ENCODE results near the gene ZNF407. TPM values are rescaled to one million over a fixed set of nuclear protein-coding genes. Genes with fewer than 3 reads are reported as not detected.

ZNF407 gene
- total RNA-seq, 1 donor, result 16.6 TPM

DNA sequence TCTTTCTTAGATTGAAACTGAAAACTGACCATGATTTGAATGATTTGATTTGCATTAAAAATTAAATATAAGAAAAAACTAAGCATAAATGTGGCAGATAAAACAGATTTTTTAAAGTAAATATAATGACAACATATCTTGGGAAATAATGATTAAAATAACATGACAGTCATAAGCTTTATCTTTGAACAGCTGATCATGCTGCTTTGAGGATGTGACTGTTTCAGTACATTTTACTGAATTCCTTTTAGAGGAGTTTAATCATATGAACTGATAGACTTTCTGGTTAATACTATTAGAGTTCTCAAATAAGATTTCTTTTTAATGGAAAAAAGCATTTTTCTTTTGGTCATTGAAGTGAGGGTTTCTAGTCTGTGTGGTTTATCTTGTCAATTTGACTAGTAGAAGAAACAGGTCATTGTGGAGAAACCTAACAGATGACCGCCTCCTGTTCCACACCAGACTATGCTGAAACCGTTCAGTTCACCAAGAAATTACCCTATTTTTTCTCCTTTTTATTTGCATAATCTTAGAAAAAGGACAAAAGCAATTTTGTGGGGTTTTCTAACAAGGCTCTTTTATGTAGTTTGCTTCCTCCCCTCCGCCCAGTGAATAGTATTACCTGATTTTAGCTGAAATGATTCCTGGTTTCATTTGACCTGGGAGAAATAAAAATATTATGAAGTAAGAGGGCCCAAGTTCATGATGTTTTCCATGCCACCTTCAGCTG lies 349.1 kb downstream of the ZNF407 start:
- Histone ChIP-seq H3K79me2 (ENCODE audit: insufficient read depth, low read length) (no peaks in the 10 kb centered on the region), H4K20me1 (ENCODE audit: insufficient read depth, low read length) (no peaks in the 10 kb centered on the region), H3K9me3 (ENCODE audit: low read depth, low read length) (no peaks in the 10 kb centered on the region), H2AFZ (ENCODE audit: low read length) (no peak overlapping the region), H3K4me3 (ENCODE audit: insufficient read depth, low read length) (no peak overlapping the region), H3K27ac (ENCODE audit: low read depth, low read length) (peak overlapping the region; percentile 45), H3K27me3 (ENCODE audit: insufficient read depth, low read length) (no peaks in the 10 kb centered on the region), H3K4me1 (ENCODE audit: insufficient read depth, low read length) (peaks cover 26% of the 10 kb centered on the region), H3K36me3 (ENCODE audit: insufficient read depth, low read length) (no peaks in the 10 kb centered on the region), H3K4me2 (ENCODE audit: insufficient read depth, low read length) (no peak overlapping the region)
- DNase-seq (ENCODE audit: insufficient read length, low spot score, missing footprints), result no peak
- TF ChIP-seq, protein P1, sequence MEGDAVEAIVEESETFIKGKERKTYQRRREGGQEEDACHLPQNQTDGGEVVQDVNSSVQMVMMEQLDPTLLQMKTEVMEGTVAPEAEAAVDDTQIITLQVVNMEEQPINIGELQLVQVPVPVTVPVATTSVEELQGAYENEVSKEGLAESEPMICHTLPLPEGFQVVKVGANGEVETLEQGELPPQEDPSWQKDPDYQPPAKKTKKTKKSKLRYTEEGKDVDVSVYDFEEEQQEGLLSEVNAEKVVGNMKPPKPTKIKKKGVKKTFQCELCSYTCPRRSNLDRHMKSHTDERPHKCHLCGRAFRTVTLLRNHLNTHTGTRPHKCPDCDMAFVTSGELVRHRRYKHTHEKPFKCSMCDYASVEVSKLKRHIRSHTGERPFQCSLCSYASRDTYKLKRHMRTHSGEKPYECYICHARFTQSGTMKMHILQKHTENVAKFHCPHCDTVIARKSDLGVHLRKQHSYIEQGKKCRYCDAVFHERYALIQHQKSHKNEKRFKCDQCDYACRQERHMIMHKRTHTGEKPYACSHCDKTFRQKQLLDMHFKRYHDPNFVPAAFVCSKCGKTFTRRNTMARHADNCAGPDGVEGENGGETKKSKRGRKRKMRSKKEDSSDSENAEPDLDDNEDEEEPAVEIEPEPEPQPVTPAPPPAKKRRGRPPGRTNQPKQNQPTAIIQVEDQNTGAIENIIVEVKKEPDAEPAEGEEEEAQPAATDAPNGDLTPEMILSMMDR (IDR thresholded peaks at IDR 0.05; ENCODE audit: extremely low read depth, low read depth, low read length), result no peak

DNA sequence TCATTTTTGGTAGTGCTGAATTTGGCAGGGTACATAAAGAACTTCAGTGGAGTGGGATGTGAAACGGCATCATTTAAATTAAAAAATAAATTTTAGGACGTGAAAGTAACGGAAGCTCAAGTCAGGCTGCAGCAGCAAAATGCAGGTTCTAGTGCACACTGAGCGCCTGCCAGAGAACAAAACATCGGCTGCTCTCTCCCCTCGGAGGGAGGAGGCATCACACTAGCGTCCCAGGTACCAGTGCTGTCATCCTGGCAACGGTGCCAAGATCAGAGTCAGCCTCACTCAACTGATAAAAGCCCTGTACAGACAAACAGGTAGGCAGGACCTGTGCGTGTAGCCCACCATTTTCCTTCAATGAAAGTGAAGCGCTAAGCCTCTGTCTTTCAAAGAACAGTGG lies 349.7 kb downstream of the ZNF407 start:
- Histone ChIP-seq H3K9me3 (ENCODE audit: low read depth, low read length) (no peaks in the 10 kb centered on the region), H4K20me1 (ENCODE audit: insufficient read depth, low read length) (no peaks in the 10 kb centered on the region), H3K4me1 (ENCODE audit: insufficient read depth, low read length) (peaks cover 26% of the 10 kb centered on the region), H2AFZ (ENCODE audit: low read length) (no peak overlapping the region), H3K27me3 (ENCODE audit: insufficient read depth, low read length) (no peaks in the 10 kb centered on the region), H3K4me3 (ENCODE audit: insufficient read depth, low read length) (no peak overlapping the region), H3K79me2 (ENCODE audit: insufficient read depth, low read length) (no peaks in the 10 kb centered on the region), H3K27ac (ENCODE audit: low read depth, low read length) (no peak overlapping the region), H3K36me3 (ENCODE audit: insufficient read depth, low read length) (no peaks in the 10 kb centered on the region), H3K4me2 (ENCODE audit: insufficient read depth, low read length) (no peak overlapping the region)
- DNase-seq (ENCODE audit: insufficient read length, low spot score, missing footprints), result no peak
- TF ChIP-seq, protein P1 (IDR thresholded peaks at IDR 0.05; ENCODE audit: extremely low read depth, low read depth, low read length), result no peak

DNA sequence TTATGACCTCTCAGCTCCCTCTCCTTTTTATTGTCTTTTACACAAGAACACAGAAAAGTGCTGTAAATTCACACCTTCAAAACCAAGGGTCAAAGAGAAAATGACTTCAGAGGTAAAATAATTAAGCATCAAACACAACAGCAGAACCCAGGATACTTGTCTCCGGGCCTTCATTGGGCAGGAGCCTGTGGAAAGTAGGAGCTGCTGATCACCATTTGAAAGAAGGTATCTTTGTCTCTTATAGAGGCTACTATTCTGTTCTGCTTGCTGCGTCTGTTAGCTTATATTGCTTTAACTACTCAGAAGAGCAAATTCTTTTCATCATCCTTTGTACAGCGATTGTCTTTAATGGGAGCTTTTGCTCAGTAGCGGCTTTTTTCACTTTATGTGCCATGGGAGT lies 350.2 kb downstream of the ZNF407 start:
- H3K4me2 ChIP-seq (ENCODE audit: insufficient read depth, low read length), result no peak overlapping the region
- no peaks in the 10 kb centered on the region for H4K20me1 ChIP-seq (ENCODE audit: insufficient read depth, low read length)
- TF ChIP-seq, protein P1 (IDR thresholded peaks at IDR 0.05; ENCODE audit: extremely low read depth, low read depth, low read length), result no peak
- H3K36me3 ChIP-seq (ENCODE audit: insufficient read depth, low read length), result no peaks in the 10 kb centered on the region
- H3K27me3 ChIP-seq (ENCODE audit: insufficient read depth, low read length), result no peaks in the 10 kb centered on the region
- H3K9me3 ChIP-seq (ENCODE audit: low read depth, low read length), result no peaks in the 10 kb centered on the region
- no peak overlapping the region for H2AFZ ChIP-seq (ENCODE audit: low read length)
- no peaks in the 10 kb centered on the region for H3K79me2 ChIP-seq (ENCODE audit: insufficient read depth, low read length)
- no peak overlapping the region for H3K4me3 ChIP-seq (ENCODE audit: insufficient read depth, low read length)
- DNase-seq (ENCODE audit: insufficient read length, low spot score, missing footprints), result no peak
- no peak overlapping the region for H3K27ac ChIP-seq (ENCODE audit: low read depth, low read length)
- H3K4me1 ChIP-seq (ENCODE audit: insufficient read depth, low read length), result peaks cover 26% of the 10 kb centered on the region

DNA sequence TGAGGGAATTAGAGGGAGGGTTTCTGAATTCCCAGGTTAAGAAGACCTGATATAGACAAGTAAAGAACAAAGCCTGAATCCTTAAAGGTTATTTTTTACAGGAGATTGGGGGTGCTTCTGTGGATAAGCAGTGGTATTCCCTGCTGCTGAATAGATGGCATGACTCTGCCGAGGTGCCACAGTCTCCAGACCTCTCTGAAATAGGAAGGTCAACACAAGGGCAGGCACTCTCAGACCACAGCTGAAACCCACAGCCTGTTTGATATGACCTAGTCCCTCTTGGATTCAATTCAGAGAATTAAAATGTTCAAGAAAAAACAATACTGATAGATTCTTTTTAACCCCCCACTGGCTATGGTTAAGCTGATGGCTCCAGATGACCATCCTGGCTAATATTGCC lies 351.9 kb downstream of the ZNF407 start:
- no peaks in the 10 kb centered on the region for H3K36me3 ChIP-seq (ENCODE audit: insufficient read depth, low read length)
- peaks cover 26% of the 10 kb centered on the region for H3K4me1 ChIP-seq (ENCODE audit: insufficient read depth, low read length)
- H3K9me3 ChIP-seq (ENCODE audit: low read depth, low read length), result no peaks in the 10 kb centered on the region
- no peak overlapping the region for H3K4me3 ChIP-seq (ENCODE audit: insufficient read depth, low read length)
- H4K20me1 ChIP-seq (ENCODE audit: insufficient read depth, low read length), result no peaks in the 10 kb centered on the region
- no peak for DNase-seq (ENCODE audit: insufficient read length, low spot score, missing footprints)
- H3K79me2 ChIP-seq (ENCODE audit: insufficient read depth, low read length), result no peaks in the 10 kb centered on the region
- H3K27ac ChIP-seq (ENCODE audit: low read depth, low read length), result no peak overlapping the region
- H2AFZ ChIP-seq (ENCODE audit: low read length), result no peak overlapping the region
- H3K4me2 ChIP-seq (ENCODE audit: insufficient read depth, low read length), result no peak overlapping the region
- no peaks in the 10 kb centered on the region for H3K27me3 ChIP-seq (ENCODE audit: insufficient read depth, low read length)
- TF ChIP-seq, protein P1 (IDR thresholded peaks at IDR 0.05; ENCODE audit: extremely low read depth, low read depth, low read length), result no peak

All from osteoblast (primary cell).